SK-N-SH (cell line): ENCODE measurements around the gene LSM14A.

Source experiments
- GABPA ChIP-seq: IDR thresholded peaks from 2 replicates; pipeline ENCODE4 v1.4.0; 2012; ENCODE audit warnings: low read depth, mild to moderate bottlenecking
- RAD21 ChIP-seq: IDR thresholded peaks from 2 replicates; pipeline ENCODE4 v1.6.1; 2012; ENCODE audit warnings: mild to moderate bottlenecking, low read length
- SMC3 ChIP-seq: IDR thresholded peaks from 2 replicates; pipeline ENCODE4 v1.6.1; 2012; ENCODE audit warnings: low read depth, low read length, improper control_type of control experiment
- USF1 ChIP-seq: IDR thresholded peaks from 2 replicates; pipeline ENCODE4 v1.4.0; 2012; ENCODE audit warnings: low read depth, borderline replicate concordance
- TF ChIP-seq, protein P1 (sequence below): fragments of 200-600 bp; sonication (generic); IDR thresholded peaks from 2 replicates; pipeline ENCODE4 v1.6.1; 2017; ENCODE audit warnings: antibody characterized with exemption, mild to moderate bottlenecking, moderate library complexity
- TF ChIP-seq, protein P2 (sequence below): IDR thresholded peaks from 2 replicates; pipeline ENCODE4 v1.4.0; 2012; ENCODE audit warnings: low read depth

GRCh38 chr19:34149873-34150272 is 22.4 kb upstream of the LSM14A start:
- TF ChIP-seq SMC3 (no peak), RAD21 (no peak), USF1 (no peak), GABPA (no peak)
- TF ChIP-seq, protein P1, sequence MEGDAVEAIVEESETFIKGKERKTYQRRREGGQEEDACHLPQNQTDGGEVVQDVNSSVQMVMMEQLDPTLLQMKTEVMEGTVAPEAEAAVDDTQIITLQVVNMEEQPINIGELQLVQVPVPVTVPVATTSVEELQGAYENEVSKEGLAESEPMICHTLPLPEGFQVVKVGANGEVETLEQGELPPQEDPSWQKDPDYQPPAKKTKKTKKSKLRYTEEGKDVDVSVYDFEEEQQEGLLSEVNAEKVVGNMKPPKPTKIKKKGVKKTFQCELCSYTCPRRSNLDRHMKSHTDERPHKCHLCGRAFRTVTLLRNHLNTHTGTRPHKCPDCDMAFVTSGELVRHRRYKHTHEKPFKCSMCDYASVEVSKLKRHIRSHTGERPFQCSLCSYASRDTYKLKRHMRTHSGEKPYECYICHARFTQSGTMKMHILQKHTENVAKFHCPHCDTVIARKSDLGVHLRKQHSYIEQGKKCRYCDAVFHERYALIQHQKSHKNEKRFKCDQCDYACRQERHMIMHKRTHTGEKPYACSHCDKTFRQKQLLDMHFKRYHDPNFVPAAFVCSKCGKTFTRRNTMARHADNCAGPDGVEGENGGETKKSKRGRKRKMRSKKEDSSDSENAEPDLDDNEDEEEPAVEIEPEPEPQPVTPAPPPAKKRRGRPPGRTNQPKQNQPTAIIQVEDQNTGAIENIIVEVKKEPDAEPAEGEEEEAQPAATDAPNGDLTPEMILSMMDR = no peak
- TF ChIP-seq, protein P2, sequence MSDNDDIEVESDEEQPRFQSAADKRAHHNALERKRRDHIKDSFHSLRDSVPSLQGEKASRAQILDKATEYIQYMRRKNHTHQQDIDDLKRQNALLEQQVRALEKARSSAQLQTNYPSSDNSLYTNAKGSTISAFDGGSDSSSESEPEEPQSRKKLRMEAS = no peak
